GM21447 (cell line): ENCODE measurements around the gene CHI3L2.
"Not testable (repeated sequence)": the region's sequence is repeated elsewhere in the genome, so short reads cannot be mapped to it uniquely, and the experiment has no call there.

Experiments
- ATAC-seq: cut with Tn5 transposase; IDR thresholded peaks from one replicate; pipeline ENCODE4 v1.9.1; 2021; ENCODE audit not compliant: unreplicated experiment

The CHI3L2 gene

GRCh38 chr1:111202366-111202706, 25.2 kb upstream of the CHI3L2 start:
- no peak for ATAC-seq

GRCh38 chr1:111202707-111203623, 24.5 kb upstream of the CHI3L2 start:
- ATAC-seq: no peak

- ATAC-seq: peak; percentile 50
Measured at GRCh38 chr1:111203681-111204200, 23.8 kb upstream of the CHI3L2 start.

GRCh38 chr1:111204201-111204982, 23.1 kb upstream of the CHI3L2 start:
- peak; percentile 66 for ATAC-seq

GRCh38 chr1:111204983-111205713, 22.4 kb upstream of the CHI3L2 start:
- no peak for ATAC-seq

GRCh38 chr1:111205714-111206050, 21.8 kb upstream of the CHI3L2 start:
- no peak for ATAC-seq

- no peak for ATAC-seq
Measured at GRCh38 chr1:111208921-111209320, 18.6 kb upstream of the CHI3L2 start.

- no peak for ATAC-seq
Measured at GRCh38 chr1:111209622-111210021, 17.9 kb upstream of the CHI3L2 start.

- ATAC-seq: no peak
Measured at GRCh38 chr1:111211921-111212320, 15.6 kb upstream of the CHI3L2 start.

- ATAC-seq: no peak
Measured at GRCh38 chr1:111212634-111213335, 14.7 kb upstream of the CHI3L2 start.

GRCh38 chr1:111213412-111213811, 14.1 kb upstream of the CHI3L2 start:
- ATAC-seq: no peak

- ATAC-seq: no peak
Measured at GRCh38 chr1:111214074-111214801, 13.3 kb upstream of the CHI3L2 start.

GRCh38 chr1:111214884-111215283, 12.6 kb upstream of the CHI3L2 start:
- no peak for ATAC-seq

- ATAC-seq: not testable (repeated sequence)
Measured at GRCh38 chr1:111215285-111215684, 12.2 kb upstream of the CHI3L2 start.

- ATAC-seq: no peak
Measured at GRCh38 chr1:111216751-111217150, 10.8 kb upstream of the CHI3L2 start.

GRCh38 chr1:111217183-111217910, 10.2 kb upstream of the CHI3L2 start:
- no peak for ATAC-seq

GRCh38 chr1:111218701-111219556, 8.6 kb upstream of the CHI3L2 start:
- no peak for ATAC-seq

- peak; percentile 25 for ATAC-seq
Measured at GRCh38 chr1:111219557-111220286, 7.8 kb upstream of the CHI3L2 start.
